IMR-90 (cell line): ENCODE measurements around the gene ME2.

Experiments
- MAFK ChIP-seq: IDR thresholded peaks from 2 replicates; pipeline ENCODE4 v1.6.1; 2012; ENCODE audit warnings: low read depth, low read length, improper control_type of control experiment
- MXI1 ChIP-seq: IDR thresholded peaks from 2 replicates; pipeline ENCODE4 v1.6.1; 2012; ENCODE audit warnings: low read depth, mild to moderate bottlenecking, low read length, moderate library complexity, borderline replicate concordance
- NFE2L2 ChIP-seq: fragments of 150-350 bp; IDR thresholded peaks from 2 replicates; pipeline ENCODE4 v1.6.1; 2016; ENCODE audit warnings: low read depth, mild to moderate bottlenecking, low read length
- POLR2A ChIP-seq: IDR thresholded peaks from 2 replicates; pipeline ENCODE4 v1.6.1; 2012; ENCODE audit warnings: mild to moderate bottlenecking, low read depth, low read length
- RAD21 ChIP-seq: IDR thresholded peaks from 2 replicates; pipeline ENCODE4 v1.6.1; 2012; ENCODE audit warnings: low read length, improper control_type of control experiment
- SMC3 ChIP-seq: fragments of 150-350 bp; IDR thresholded peaks from 2 replicates; pipeline ENCODE4 v1.6.1; 2016; ENCODE audit warnings: low read depth, mild to moderate bottlenecking, antibody characterized with exemption, low read length, moderate library complexity
- TF ChIP-seq, protein P1 (sequence below): conservative IDR thresholded peaks from 2 replicates; pipeline ENCODE4 v1.5.1; 2012; ENCODE audit warnings: mild to moderate bottlenecking, low read depth, low read length, improper control_type of control experiment
- TF ChIP-seq, protein P2 (sequence below): fragments of 150-350 bp; IDR thresholded peaks from 2 replicates; pipeline ENCODE4 v1.6.1; 2017; ENCODE audit warnings: mild to moderate bottlenecking, antibody characterized with exemption, low read length, low read depth
- TF ChIP-seq, protein P3 (sequence below): fragments of 150-350 bp; IDR thresholded peaks from 2 replicates; pipeline ENCODE4 v1.6.1; 2016; ENCODE audit warnings: low read depth, mild to moderate bottlenecking, low read length, moderate library complexity, borderline replicate concordance

DNA sequence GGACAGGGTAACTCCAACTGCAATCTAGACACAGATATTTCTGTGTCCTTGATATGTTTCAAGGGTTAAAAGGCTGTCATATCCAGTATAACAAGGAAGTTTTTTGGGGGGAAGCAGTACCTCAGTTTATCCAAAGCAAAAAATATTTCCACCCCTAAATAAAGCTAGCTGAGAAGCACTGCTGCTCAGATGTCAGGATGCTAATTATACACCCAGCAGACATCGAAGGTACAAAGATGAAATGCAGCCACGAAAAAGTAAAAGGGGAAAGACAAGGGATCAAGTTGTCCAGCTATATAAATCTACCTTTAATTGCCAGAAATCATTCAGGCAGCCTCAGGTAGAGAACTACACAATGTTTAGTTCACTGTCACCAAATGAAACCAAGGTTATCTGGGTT lies 115.1 kb downstream of the ME2 start:
- TF ChIP-seq RAD21 (no peak), POLR2A (no peak), MAFK (no peak), MXI1 (no peak), NFE2L2 (no peak), SMC3 (no peak)
- TF ChIP-seq, protein P1, sequence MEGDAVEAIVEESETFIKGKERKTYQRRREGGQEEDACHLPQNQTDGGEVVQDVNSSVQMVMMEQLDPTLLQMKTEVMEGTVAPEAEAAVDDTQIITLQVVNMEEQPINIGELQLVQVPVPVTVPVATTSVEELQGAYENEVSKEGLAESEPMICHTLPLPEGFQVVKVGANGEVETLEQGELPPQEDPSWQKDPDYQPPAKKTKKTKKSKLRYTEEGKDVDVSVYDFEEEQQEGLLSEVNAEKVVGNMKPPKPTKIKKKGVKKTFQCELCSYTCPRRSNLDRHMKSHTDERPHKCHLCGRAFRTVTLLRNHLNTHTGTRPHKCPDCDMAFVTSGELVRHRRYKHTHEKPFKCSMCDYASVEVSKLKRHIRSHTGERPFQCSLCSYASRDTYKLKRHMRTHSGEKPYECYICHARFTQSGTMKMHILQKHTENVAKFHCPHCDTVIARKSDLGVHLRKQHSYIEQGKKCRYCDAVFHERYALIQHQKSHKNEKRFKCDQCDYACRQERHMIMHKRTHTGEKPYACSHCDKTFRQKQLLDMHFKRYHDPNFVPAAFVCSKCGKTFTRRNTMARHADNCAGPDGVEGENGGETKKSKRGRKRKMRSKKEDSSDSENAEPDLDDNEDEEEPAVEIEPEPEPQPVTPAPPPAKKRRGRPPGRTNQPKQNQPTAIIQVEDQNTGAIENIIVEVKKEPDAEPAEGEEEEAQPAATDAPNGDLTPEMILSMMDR: no peak
- TF ChIP-seq, protein P2, sequence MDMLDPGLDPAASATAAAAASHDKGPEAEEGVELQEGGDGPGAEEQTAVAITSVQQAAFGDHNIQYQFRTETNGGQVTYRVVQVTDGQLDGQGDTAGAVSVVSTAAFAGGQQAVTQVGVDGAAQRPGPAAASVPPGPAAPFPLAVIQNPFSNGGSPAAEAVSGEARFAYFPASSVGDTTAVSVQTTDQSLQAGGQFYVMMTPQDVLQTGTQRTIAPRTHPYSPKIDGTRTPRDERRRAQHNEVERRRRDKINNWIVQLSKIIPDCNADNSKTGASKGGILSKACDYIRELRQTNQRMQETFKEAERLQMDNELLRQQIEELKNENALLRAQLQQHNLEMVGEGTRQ: no peak
- TF ChIP-seq, protein P3, sequence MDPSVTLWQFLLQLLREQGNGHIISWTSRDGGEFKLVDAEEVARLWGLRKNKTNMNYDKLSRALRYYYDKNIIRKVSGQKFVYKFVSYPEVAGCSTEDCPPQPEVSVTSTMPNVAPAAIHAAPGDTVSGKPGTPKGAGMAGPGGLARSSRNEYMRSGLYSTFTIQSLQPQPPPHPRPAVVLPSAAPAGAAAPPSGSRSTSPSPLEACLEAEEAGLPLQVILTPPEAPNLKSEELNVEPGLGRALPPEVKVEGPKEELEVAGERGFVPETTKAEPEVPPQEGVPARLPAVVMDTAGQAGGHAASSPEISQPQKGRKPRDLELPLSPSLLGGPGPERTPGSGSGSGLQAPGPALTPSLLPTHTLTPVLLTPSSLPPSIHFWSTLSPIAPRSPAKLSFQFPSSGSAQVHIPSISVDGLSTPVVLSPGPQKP: no peak
